GM19240 (cell line): ENCODE data around the gene ISG20L2.

Source experiments
- DNase-seq: peaks from one replicate; pipeline ENCODE4 v3.0.0; 2011; ENCODE audit warnings: low spot score; ENCODE audit not compliant: insufficient read length

Gene ISG20L2

GRCh38 chr1:156690675-156691036 is 37.9 kb downstream of the ISG20L2 start:
- DNase-seq = no peak

GRCh38 chr1:156689953-156690674 is 38.5 kb downstream of the ISG20L2 start:
- no peak for DNase-seq

- DNase-seq = peak; percentile 91
Observed at GRCh38 chr1:156689035-156689952, 39.3 kb downstream of the ISG20L2 start.

GRCh38 chr1:156684227-156684782 is 44.3 kb downstream of the ISG20L2 start:
- no peak for DNase-seq

GRCh38 chr1:156682166-156682890 is 46.2 kb downstream of the ISG20L2 start:
- no peak for DNase-seq

- DNase-seq = no peak
Observed at GRCh38 chr1:156681196-156681960, 47.2 kb downstream of the ISG20L2 start.

- no peak for DNase-seq
Observed at GRCh38 chr1:156680056-156680455, 48.5 kb downstream of the ISG20L2 start.

GRCh38 chr1:156677616-156678596 is 50.7 kb downstream of the ISG20L2 start:
- peak; percentile 43 for DNase-seq

GRCh38 chr1:156676820-156677615 is 51.5 kb downstream of the ISG20L2 start, which contains the start of gene NES:
NES (minus strand) TSS chr1:156677407; CDS start chr1:156677264, 143 bp downstream.
- no peak for DNase-seq

GRCh38 chr1:156676114-156676819 is 52.3 kb downstream of the ISG20L2 start:
- DNase-seq = no peak

- DNase-seq = no peak
Observed at GRCh38 chr1:156675210-156676113, 53.1 kb downstream of the ISG20L2 start.

- DNase-seq = no peak
Observed at GRCh38 chr1:156673387-156674121, 55.0 kb downstream of the ISG20L2 start.
